Stimulated activated CD8-positive, alpha-beta memory T cell treated with anti-CD3 and anti-CD28 coated beads, Interleukin-7, amount 100 ng/mL, for 4 hours (primary cell): Measurements from ENCODE around the gene LTN1.

Experiments used
- DNase-seq, 2 donors: peaks; one replicate each; pipeline ENCODE4 v3.0.0-alpha.2; 2020; ENCODE audit warnings: low read depth in 2 of 2

The LTN1 gene

GRCh38 chr21:28884481-28884880 is 108.2 kb downstream of the LTN1 start:
- DNase-seq = no peak

GRCh38 chr21:28883931-28884330 is 108.7 kb downstream of the LTN1 start:
- no peak for DNase-seq

- DNase-seq = no peak
Observed at GRCh38 chr21:28882345-28882744, 110.3 kb downstream of the LTN1 start.
